GM19397 (cell line): Measurements from ENCODE around the gene NSRP1.
"Not testable (repeated sequence)": the region's sequence is repeated elsewhere in the genome, so short reads cannot be mapped to it uniquely, and the experiment has no call there.

Experiments
- ATAC-seq: cut with Tn5 transposase; IDR thresholded peaks from one replicate; pipeline ENCODE4 v1.9.1; 2021; ENCODE audit warnings: mild to moderate bottlenecking, moderate library complexity; ENCODE audit not compliant: unreplicated experiment

NSRP1 gene

GRCh38 chr17:30116661-30117551 is at the start of gene NSRP1:
Gene NSRP1 (plus strand): TSS chr17:30116816. CDS start chr17:30116844, 28 bp downstream.
- ATAC-seq = peak; percentile 96

- ATAC-seq = no peak
Observed at GRCh38 chr17:30068465-30068864, 48.2 kb upstream of the NSRP1 start.

- no peak for ATAC-seq
Observed at GRCh38 chr17:30074254-30074653, 42.4 kb upstream of the NSRP1 start.

- no peak for ATAC-seq
Observed at GRCh38 chr17:30074730-30075129, 41.9 kb upstream of the NSRP1 start.

GRCh38 chr17:30082773-30083172 is 33.8 kb upstream of the NSRP1 start:
- ATAC-seq = no peak

- ATAC-seq = no peak
Observed at GRCh38 chr17:30084788-30085187, 31.8 kb upstream of the NSRP1 start.

GRCh38 chr17:30086896-30087295 is 29.7 kb upstream of the NSRP1 start:
- ATAC-seq = no peak

GRCh38 chr17:30087431-30087830 is 29.2 kb upstream of the NSRP1 start:
- ATAC-seq = not testable (repeated sequence)

- no peak for ATAC-seq
Observed at GRCh38 chr17:30091121-30091670, 25.4 kb upstream of the NSRP1 start.

- ATAC-seq = no peak
Observed at GRCh38 chr17:30091771-30092170, 24.8 kb upstream of the NSRP1 start.

GRCh38 chr17:30092886-30093285 is 23.7 kb upstream of the NSRP1 start:
- no peak for ATAC-seq

GRCh38 chr17:30093463-30094147 is 23.0 kb upstream of the NSRP1 start:
- no peak for ATAC-seq

GRCh38 chr17:30095507-30096244 is 20.9 kb upstream of the NSRP1 start:
- no peak for ATAC-seq

GRCh38 chr17:30101686-30102390 is 14.8 kb upstream of the NSRP1 start:
- no peak for ATAC-seq

- no peak for ATAC-seq
Observed at GRCh38 chr17:30103921-30104320, 12.7 kb upstream of the NSRP1 start.

- ATAC-seq = peak; percentile 61
Observed at GRCh38 chr17:30104575-30105339, 11.9 kb upstream of the NSRP1 start.

- no peak for ATAC-seq
Observed at GRCh38 chr17:30112794-30113193, 3.8 kb upstream of the NSRP1 start.

GRCh38 chr17:30113213-30113612 is 3.4 kb upstream of the NSRP1 start:
- no peak for ATAC-seq

GRCh38 chr17:30116345-30116660 is 313 bp upstream of the NSRP1 start:
- no peak for ATAC-seq

GRCh38 chr17:30117675-30118081 is 1.1 kb downstream of the NSRP1 start:
- no peak for ATAC-seq
